ENCODE results near the gene ZNF672.
A peak's percentile ranks its signal among the peaks of the same experiment; 100 is the strongest.
"Not testable (repeated sequence)": the region's sequence is repeated elsewhere in the genome, so short reads cannot be mapped to it uniquely, and the experiment has no call there.

The ZNF672 gene

DNA sequence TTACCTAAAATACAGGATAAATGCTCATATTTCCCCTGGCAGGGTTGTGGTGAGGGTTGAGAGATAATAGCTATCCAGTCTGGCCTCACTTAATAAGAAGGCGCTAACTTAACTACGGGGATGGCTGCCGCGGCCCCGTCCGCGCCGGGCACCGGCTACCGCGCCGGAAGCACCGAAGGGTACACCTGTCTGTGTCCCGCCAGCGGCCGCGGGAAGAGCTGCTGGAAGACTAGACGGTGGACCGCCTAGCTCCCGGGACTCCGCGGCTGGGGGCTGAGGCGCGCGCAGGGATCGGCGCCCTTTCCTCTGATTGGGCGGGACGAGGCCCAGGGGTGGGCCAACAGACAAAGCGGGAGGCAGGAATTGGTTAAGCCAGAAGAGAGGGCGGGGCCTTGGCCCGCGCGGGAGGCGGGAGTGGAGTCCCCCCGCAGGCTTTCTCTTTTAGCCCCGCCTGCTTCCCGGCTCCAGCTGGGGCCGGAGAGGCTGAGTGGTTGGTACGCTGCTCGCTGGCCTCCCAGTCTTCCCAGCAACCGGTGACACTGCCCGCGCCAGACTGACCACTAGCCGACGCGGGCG, at the start of gene ZNF672:
Gene ZNF672, plus strand, starts transcription at position 444 of the 576 bp plus-strand sequence. CDS start 9,051 bp downstream, outside the sequence.
- FAIRE-seq (no peak), DNase-seq (ENCODE audit: insufficient read length, low spot score) (peak; percentile 82)
- TF ChIP-seq, protein P1, sequence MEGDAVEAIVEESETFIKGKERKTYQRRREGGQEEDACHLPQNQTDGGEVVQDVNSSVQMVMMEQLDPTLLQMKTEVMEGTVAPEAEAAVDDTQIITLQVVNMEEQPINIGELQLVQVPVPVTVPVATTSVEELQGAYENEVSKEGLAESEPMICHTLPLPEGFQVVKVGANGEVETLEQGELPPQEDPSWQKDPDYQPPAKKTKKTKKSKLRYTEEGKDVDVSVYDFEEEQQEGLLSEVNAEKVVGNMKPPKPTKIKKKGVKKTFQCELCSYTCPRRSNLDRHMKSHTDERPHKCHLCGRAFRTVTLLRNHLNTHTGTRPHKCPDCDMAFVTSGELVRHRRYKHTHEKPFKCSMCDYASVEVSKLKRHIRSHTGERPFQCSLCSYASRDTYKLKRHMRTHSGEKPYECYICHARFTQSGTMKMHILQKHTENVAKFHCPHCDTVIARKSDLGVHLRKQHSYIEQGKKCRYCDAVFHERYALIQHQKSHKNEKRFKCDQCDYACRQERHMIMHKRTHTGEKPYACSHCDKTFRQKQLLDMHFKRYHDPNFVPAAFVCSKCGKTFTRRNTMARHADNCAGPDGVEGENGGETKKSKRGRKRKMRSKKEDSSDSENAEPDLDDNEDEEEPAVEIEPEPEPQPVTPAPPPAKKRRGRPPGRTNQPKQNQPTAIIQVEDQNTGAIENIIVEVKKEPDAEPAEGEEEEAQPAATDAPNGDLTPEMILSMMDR (IDR thresholded peaks at IDR 0.05; ENCODE audit: insufficient read depth, missing control alignments) = no peak

DNA sequence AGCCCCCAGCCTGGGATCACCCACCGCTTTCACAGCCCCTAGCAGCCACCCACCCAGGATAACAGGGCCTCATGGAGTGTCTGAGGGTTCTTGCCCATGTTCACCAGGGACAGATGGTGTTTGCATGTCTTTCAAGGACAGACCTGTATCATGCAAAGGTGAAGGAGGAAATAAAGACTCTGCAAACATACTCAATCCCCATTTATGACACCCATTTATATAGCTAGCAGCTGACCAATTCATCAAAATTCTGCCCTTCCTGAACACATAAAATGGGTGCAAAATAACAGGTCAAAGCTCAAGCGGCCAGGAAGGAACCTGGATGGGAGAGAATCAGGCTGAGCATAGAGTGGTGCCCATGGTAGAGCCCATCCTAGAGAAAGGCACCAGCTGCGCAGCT, 49.7 kb upstream of the ZNF672 start:
- TF ChIP-seq, protein P1 (IDR thresholded peaks at IDR 0.05; ENCODE audit: insufficient read depth, missing control alignments) = no peak
- DNase-seq (ENCODE audit: insufficient read length, low spot score) (no peak), FAIRE-seq (no peak)

DNA sequence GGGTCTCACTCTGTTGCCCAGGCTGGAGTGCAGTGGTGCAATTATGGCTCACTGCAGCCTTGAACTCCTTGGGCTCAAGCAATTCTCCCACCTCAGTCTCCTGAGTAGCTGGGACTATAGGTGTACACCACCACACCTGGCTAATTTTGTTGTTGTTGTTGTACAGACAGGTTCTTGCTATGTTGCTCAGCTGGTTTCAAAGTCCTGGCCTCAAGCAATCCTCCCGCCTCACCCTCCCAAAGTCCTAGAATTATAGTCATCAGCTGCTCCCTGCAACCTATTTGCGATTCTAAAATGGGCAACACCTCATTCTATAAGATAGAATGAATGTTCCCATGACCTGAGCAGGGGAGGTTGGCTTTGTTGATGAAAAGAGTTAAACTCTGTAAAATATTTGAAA, 48.7 kb upstream of the ZNF672 start:
- FAIRE-seq; DNase-seq (ENCODE audit: insufficient read length, low spot score): not testable (repeated sequence)

DNA sequence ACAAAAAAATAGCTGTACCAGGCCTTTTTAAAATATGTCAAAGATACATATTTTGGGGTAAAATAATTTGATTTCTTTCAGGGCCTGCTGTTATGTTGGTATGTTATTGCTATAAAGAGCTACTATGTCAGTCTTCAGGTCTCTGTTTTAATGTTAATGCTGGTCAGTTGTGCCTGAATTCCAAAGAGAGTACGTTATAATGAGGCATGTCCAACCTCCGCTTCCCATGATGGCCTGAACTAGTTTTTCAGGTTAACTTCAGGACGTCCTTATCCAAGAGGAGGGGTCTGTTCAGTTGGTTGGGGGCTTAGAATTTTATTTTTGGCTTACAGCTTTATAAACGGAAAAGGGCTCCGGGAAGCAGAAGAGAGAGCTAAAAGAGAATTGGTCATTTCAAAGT, 47.6 kb upstream of the ZNF672 start:
- no peak for FAIRE-seq

DNA sequence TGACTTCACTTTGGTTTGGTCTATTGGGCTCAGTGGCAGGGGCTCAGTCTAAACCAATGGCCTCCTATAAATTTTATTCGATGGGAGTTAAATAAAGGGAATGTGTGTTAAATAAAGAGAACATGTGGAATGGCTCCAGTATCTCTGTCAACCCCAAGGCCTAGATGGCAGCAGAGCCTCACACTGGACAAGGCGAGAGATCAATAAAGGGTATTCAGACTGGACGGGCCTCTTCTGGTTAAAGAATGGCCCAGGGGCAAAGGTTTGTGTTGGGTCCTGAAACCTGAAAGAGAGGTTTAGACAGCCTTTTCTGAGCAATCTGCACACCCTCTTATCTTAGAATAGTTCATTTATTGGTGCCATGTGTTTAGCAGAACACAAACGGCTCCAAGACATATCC, 47.0 kb upstream of the ZNF672 start:
- TF ChIP-seq, protein P1 (IDR thresholded peaks at IDR 0.05; ENCODE audit: insufficient read depth, missing control alignments) = no peak
- no peak for DNase-seq (ENCODE audit: insufficient read length, low spot score)
- no peak for FAIRE-seq

More for the DNA sequence above, 47.6 kb upstream of the ZNF672 start:
- DNase-seq (ENCODE audit: insufficient read length, low spot score) = no peak
- TF ChIP-seq, protein P1 (IDR thresholded peaks at IDR 0.05; ENCODE audit: insufficient read depth, missing control alignments) = no peak

DNA sequence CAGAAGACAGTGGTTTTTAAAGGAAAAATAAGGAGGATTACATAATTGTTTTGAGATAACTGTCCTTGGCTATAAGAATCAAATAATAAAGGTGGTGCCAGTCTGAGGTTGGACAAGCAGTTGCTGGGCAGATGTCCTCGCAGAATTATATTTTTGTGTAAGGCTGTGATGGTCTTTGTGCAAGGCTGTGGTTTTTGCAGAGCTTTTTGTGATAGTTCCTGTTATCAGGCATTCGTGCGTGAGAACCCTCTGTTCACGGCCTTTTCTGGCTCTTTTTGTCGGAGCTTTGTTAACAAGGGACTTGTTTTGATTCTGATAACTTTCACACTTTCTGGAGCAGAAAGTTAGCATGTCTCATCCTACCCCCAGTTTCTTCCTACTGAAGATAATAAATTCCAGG, 45.7 kb upstream of the ZNF672 start:
- DNase-seq (ENCODE audit: insufficient read length, low spot score) = no peak
- FAIRE-seq = no peak
- TF ChIP-seq, protein P1 (IDR thresholded peaks at IDR 0.05; ENCODE audit: insufficient read depth, missing control alignments) = no peak

DNA sequence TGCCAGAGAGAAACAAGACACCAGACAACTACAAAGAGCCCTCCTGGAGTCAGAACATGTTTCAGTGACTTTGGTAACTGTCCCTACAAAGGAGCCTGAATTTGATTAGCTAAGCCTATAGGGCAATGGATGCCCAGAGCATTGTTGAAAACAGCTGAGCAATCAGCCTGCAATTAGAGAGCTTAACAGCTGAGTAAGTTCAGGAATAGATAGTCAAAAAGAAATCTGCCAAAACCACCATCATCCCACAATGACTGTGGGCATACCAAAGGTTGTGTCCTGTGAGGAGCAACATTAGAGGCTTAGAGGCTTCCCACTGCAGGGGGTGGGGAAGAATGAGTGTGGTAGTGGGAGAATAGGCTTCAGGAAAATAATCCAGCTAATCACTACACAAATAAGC, 44.4 kb upstream of the ZNF672 start:
- DNase-seq (ENCODE audit: insufficient read length, low spot score) = no peak
- no peak for FAIRE-seq
- TF ChIP-seq, protein P1 (IDR thresholded peaks at IDR 0.05; ENCODE audit: insufficient read depth, missing control alignments) = no peak

DNA sequence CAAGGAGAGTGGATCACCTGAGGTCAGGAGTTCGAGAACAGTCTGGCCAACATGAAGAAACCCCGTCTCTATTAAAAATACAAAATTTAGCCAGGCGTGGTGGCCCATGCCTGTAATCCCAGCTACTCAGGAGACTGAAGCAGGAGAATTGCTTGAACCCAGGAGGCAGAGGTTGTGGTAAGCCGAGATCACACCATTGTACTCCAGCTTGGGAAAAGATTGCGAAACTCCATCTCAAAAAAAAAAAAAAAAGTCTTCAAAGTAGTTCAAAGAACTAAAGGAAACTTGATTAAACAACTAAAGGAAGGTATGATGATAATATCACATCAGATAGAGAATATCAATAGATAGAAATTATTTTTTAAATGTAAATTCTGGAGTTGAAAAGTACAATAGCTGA, 43.4 kb upstream of the ZNF672 start:
- not testable (repeated sequence) for FAIRE-seq; DNase-seq (ENCODE audit: insufficient read length, low spot score)
